IMR-90 (cell line): ENCODE data around the gene DNMT1. TPM values are rescaled to one million over a fixed set of nuclear protein-coding genes. Genes with fewer than 3 reads are reported as not detected.

Source experiments
- ATAC-seq: fragments of 200-7000 bp; cut with Tn5 transposase; 2 replicates; pipeline ENCODE4 v1.9.1; 2020; ENCODE audit warnings: low read depth, mild to moderate bottlenecking, moderate library complexity
- BruUV-seq: library from RNA; stranded (reverse); fragments of 400-500 nt; replicated peaks from 2 replicates; lab custom pipeline; 2021; lab: Mats Ljungman, UMichigan
- CTCF ChIA-PET: fragments of 300-600 bp; formaldehyde crosslinking; extraction: SDS; loops from one replicate; lab custom pipeline; 2021; ENCODE audit warnings: antibody characterized with exemption; lab: Yijun Ruan, JAX
- POLR2A ChIA-PET: fragments of 300-600 bp; sonication (Branson Sonifier 250); formaldehyde crosslinking; loops from one replicate; lab custom pipeline; 2022; ENCODE audit warnings: antibody characterized with exemption; ENCODE audit not compliant: unreplicated experiment; lab: Charles Lee
- DNase-seq: peaks from one replicate; pipeline ENCODE4 v3.0.0; 2013
- H2AFZ ChIP-seq: replicated peaks from 2 replicates; pipeline ENCODE3; 2013; ENCODE audit warnings: low read length, mild to moderate bottlenecking; ENCODE audit not compliant: poor library complexity
- H2AK5ac ChIP-seq: 2 replicates; pipeline ENCODE4 v1.6.1; 2013; ENCODE audit warnings: low read depth, low read length, inconsistent platforms
- H2AK9ac ChIP-seq: replicated peaks from 2 replicates; pipeline ENCODE3; 2013; ENCODE audit warnings: mild to moderate bottlenecking, low read depth, low read length, moderate library complexity; ENCODE audit not compliant: poor library complexity
- H2BK120ac ChIP-seq: 2 replicates; pipeline ENCODE4 v1.6.1; 2013; ENCODE audit warnings: low read depth, low read length, inconsistent platforms
- H2BK15ac ChIP-seq: 3 replicates; pipeline ENCODE4 v1.6.1; 2013; ENCODE audit warnings: low read depth, low read length, inconsistent platforms
- H2BK20ac ChIP-seq: 2 replicates; pipeline ENCODE4 v1.6.1; 2013; ENCODE audit warnings: low read depth, mild to moderate bottlenecking, inconsistent platforms, low read length, moderate library complexity
- H2BK5ac ChIP-seq: 2 replicates; pipeline ENCODE4 v1.6.1; 2013; ENCODE audit warnings: mild to moderate bottlenecking, low read depth, low read length, inconsistent platforms; ENCODE audit not compliant: poor library complexity, severe bottlenecking
- H3K14ac ChIP-seq: replicated peaks from 2 replicates; pipeline ENCODE4 v1.6.1; 2013; ENCODE audit warnings: low read depth, low read length, inconsistent platforms
- H3K18ac ChIP-seq: 2 replicates; pipeline ENCODE4 v1.6.1; 2013; ENCODE audit warnings: low read depth, low read length, control low read depth
- H3K23ac ChIP-seq: 2 replicates; pipeline ENCODE4 v1.6.1; 2013; ENCODE audit warnings: low read depth, low read length, inconsistent platforms
- H3K27ac ChIP-seq: 2 replicates; pipeline ENCODE4 v1.5.1; 2013; ENCODE audit warnings: mild to moderate bottlenecking, control low read depth, low read length; ENCODE audit not compliant: insufficient read depth
- H3K27me3 ChIP-seq: 2 replicates; pipeline ENCODE4 v1.6.1; 2013; ENCODE audit warnings: low read length; ENCODE audit not compliant: control insufficient read depth, insufficient read depth
- H3K36me3 ChIP-seq: 2 replicates; pipeline ENCODE4 v1.6.1; 2013; ENCODE audit warnings: low read length, mixed read lengths; ENCODE audit not compliant: control insufficient read depth, insufficient read depth
- H3K4ac ChIP-seq: 2 replicates; pipeline ENCODE4 v1.6.1; 2013; ENCODE audit warnings: low read depth, low read length, inconsistent platforms
- H3K4me1 ChIP-seq: 2 replicates; pipeline ENCODE4 v1.6.1; 2013; ENCODE audit warnings: low read length, mixed read lengths; ENCODE audit not compliant: control insufficient read depth, insufficient read depth
- H3K4me2 ChIP-seq: 2 replicates; pipeline ENCODE4 v1.6.1; 2013; ENCODE audit warnings: low read depth, mild to moderate bottlenecking, control low read depth, low read length, moderate library complexity
- H3K4me3 ChIP-seq: 2 replicates; pipeline ENCODE4 v1.5.1; 2013; ENCODE audit warnings: low read depth, mild to moderate bottlenecking, control low read depth, low read length, moderate library complexity; ENCODE audit not compliant: insufficient read depth
- H3K56ac ChIP-seq: 2 replicates; pipeline ENCODE4 v1.6.1; 2013; ENCODE audit warnings: low read length, inconsistent platforms; ENCODE audit not compliant: insufficient read depth; ENCODE audit errors: extremely low read depth
- H3K79me1 ChIP-seq, 2 experiments: 2 replicates each; pipeline ENCODE4 v1.6.1; 2013; ENCODE audit warnings: low read length in 2 of 2, inconsistent platforms in 1 of 2, low read depth in 1 of 2
- H3K9ac ChIP-seq: 2 replicates; pipeline ENCODE4 v1.6.1; 2013; ENCODE audit warnings: low read depth, low read length, control low read depth
- H3K9me1 ChIP-seq: 2 replicates; pipeline ENCODE4 v1.6.1; 2013; ENCODE audit warnings: low read length, inconsistent platforms; ENCODE audit not compliant: insufficient read depth
- H3K9me3 ChIP-seq: 2 replicates; pipeline ENCODE4 v1.6.1; 2013; ENCODE audit warnings: low read length; ENCODE audit not compliant: control insufficient read depth, insufficient read depth
- H4K20me1 ChIP-seq: 2 replicates; pipeline ENCODE4 v1.6.1; 2013; ENCODE audit warnings: low read length, inconsistent platforms; ENCODE audit not compliant: insufficient read depth
- H4K5ac ChIP-seq: 2 replicates; pipeline ENCODE4 v1.6.1; 2013; ENCODE audit warnings: mild to moderate bottlenecking, low read depth, low read length, control low read depth
- H4K8ac ChIP-seq, 2 experiments: 2 replicates each; pipeline ENCODE4 v1.6.1; 2013; ENCODE audit warnings: low read depth in 2 of 2, low read length in 2 of 2, control low read depth in 1 of 2, inconsistent platforms in 1 of 2
- H4K91ac ChIP-seq: 2 replicates; pipeline ENCODE4 v1.6.1; 2013; ENCODE audit warnings: low read depth, low read length, inconsistent platforms; ENCODE audit not compliant: insufficient read depth
- BHLHE40 ChIP-seq: fragments of 150-350 bp; IDR thresholded peaks from 2 replicates; pipeline ENCODE4 v1.6.1; 2016; ENCODE audit warnings: mild to moderate bottlenecking, low read depth, low read length
- CEBPB ChIP-seq: IDR thresholded peaks from 2 replicates; pipeline ENCODE4 v1.6.1; 2012; ENCODE audit warnings: low read depth, low read length, improper control_type of control experiment
- FOS ChIP-seq: fragments of 150-350 bp; IDR thresholded peaks from 2 replicates; pipeline ENCODE4 v1.6.1; 2016; ENCODE audit warnings: low read depth, low read length
- MAZ ChIP-seq: IDR thresholded peaks from 2 replicates; pipeline ENCODE4 v1.6.1; 2012; ENCODE audit warnings: low read depth, mild to moderate bottlenecking, low read length, improper control_type of control experiment, moderate library complexity, borderline replicate concordance
- MXI1 ChIP-seq: IDR thresholded peaks from 2 replicates; pipeline ENCODE4 v1.6.1; 2012; ENCODE audit warnings: low read depth, mild to moderate bottlenecking, low read length, moderate library complexity, borderline replicate concordance
- NFE2L2 ChIP-seq: fragments of 150-350 bp; IDR thresholded peaks from 2 replicates; pipeline ENCODE4 v1.6.1; 2016; ENCODE audit warnings: low read depth, mild to moderate bottlenecking, low read length
- RCOR1 ChIP-seq: IDR thresholded peaks from 2 replicates; pipeline ENCODE4 v1.6.1; 2012; ENCODE audit warnings: mild to moderate bottlenecking, low read length, improper control_type of control experiment; ENCODE audit not compliant: insufficient replicate concordance
- SMC3 ChIP-seq: fragments of 150-350 bp; IDR thresholded peaks from 2 replicates; pipeline ENCODE4 v1.6.1; 2016; ENCODE audit warnings: low read depth, mild to moderate bottlenecking, antibody characterized with exemption, low read length, moderate library complexity
- WGBS, 2 experiments: methylation state at CpG; one replicate each; pipeline versions ENCODE4 v1.1.5 to v1.1.7; 2013; ENCODE audit warnings: missing lambda C conversion rate in 2 of 2; ENCODE audit not compliant: insufficient read length in 1 of 2; ENCODE audit errors: extremely low coverage in 2 of 2; 5-methylcytosine and 5-hydroxymethylcytosine counted together
- dilution Hi-C: fragments of 300-500 bp; cut with HindIII; formaldehyde crosslinking; loops from one replicate; pipeline ENCODE4 v1.14.3; 2018; ENCODE audit warnings: low sequenced_read_pairs; ENCODE audit not compliant: unreplicated experiment
- in situ Hi-C: fragments of 300-500 bp; cut with MboI; formaldehyde crosslinking; loops from 3 replicates; pipeline ENCODE4 v1.14.3; 2019; ENCODE audit warnings: low sequenced_read_pairs, inconsistent platforms, mixed read lengths
- intact Hi-C: fragments of 100-400 bp; cut with micrococcal nuclease; formaldehyde crosslinking; loops from 2 replicates; pipeline ENCODE4 v1.10.0; 2022
- polyA plus RNA-seq, 3 experiments: library from polyadenylated mRNA; depleted of rRNA; stranded (reverse); fragments of >200 nt; gene quantifications; 2 replicates each; pipeline ENCODE4 v1.2.3, GENCODE V29; 2012; ENCODE audit warnings: low replicate concordance in 1 of 3
- total RNA-seq: library from RNA; depleted of rRNA; stranded (reverse); fragments of >200 nt; gene quantifications from 2 replicates; pipeline ENCODE4 v1.2.3, GENCODE V29; 2012
- TF ChIP-seq, protein P1 (sequence below): fragments of 150-350 bp; IDR thresholded peaks from 2 replicates; pipeline ENCODE4 v1.6.1; 2017; ENCODE audit warnings: mild to moderate bottlenecking, antibody characterized with exemption, low read length, low read depth
- TF ChIP-seq, protein P2 (sequence below): conservative IDR thresholded peaks from 2 replicates; pipeline ENCODE4 v1.5.1; 2012; ENCODE audit warnings: mild to moderate bottlenecking, low read depth, low read length, improper control_type of control experiment

DNMT1 gene
- total and polyA plus RNA-seq, 2 of the 4 experiments (the other 2 are of a cell fraction), result 26.2 to 83.6 TPM

DNA sequence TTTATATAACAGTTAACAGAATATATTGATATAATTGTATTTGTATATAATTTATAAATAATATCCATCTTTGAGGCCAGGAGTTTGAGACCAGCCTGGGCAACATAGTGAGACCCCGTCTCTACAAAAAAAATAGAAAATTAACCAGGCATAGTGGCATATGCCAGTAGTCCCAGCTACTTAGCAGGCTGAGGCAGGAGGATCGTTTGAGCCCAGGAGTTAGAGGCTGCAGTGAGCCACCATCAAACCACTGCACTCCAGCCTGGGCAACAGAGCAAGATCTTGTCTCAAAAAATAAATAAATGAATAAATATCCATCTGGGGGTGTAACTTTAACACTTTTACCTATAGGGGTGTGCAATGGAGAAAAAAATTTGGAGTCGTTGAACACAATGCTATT, 110.0 kb downstream of the DNMT1 start:
- H4K5ac ChIP-seq, result no peak overlapping the region
- no TSS peak for BruUV-seq
- no peak overlapping the region for H2AFZ ChIP-seq
- no peak overlapping the region for H4K8ac ChIP-seq
- no peak overlapping the region for H3K4ac ChIP-seq
- no peak overlapping the region for H3K18ac ChIP-seq
- in situ Hi-C loops, result no loop called here
- H3K4me1 ChIP-seq, result no peaks in the 10 kb centered on the region
- no peak overlapping the region for H3K9ac ChIP-seq
- no peak overlapping the region for H3K56ac ChIP-seq
- H3K4me2 ChIP-seq, result no peak overlapping the region
- H3K36me3 ChIP-seq, result peaks cover 9% of the 10 kb centered on the region; the same call in 1 of the 2 replicates
- H4K91ac ChIP-seq, result no peak overlapping the region
- peaks cover 10% of the 10 kb centered on the region; the same call in 1 of the 2 replicates for H3K9me1 ChIP-seq
- H2AK9ac ChIP-seq, result no peak overlapping the region
- H3K27ac ChIP-seq, result no peak overlapping the region
- H4K20me1 ChIP-seq, result no peaks in the 10 kb centered on the region
- no peak overlapping the region for H2BK20ac ChIP-seq
- no peak overlapping the region for H3K14ac ChIP-seq
- H2AK5ac ChIP-seq, result no peak overlapping the region
- no CpG with 5 or more reads among the region's 3 CpGs for WGBS, 2 experiments
- intact Hi-C loops, result no loop called here
- H2BK5ac ChIP-seq, result no peak overlapping the region
- CTCF ChIA-PET, result no interaction called here
- peaks cover 3 to 24% of the 10 kb centered on the region in 2 experiments; a peak in 3 of 4 replicates for H3K79me1 ChIP-seq
- peaks cover 4% of the 10 kb centered on the region; the same call in 1 of the 2 replicates for H3K27me3 ChIP-seq
- DNase-seq, result no peak
- TF ChIP-seq, protein P1, sequence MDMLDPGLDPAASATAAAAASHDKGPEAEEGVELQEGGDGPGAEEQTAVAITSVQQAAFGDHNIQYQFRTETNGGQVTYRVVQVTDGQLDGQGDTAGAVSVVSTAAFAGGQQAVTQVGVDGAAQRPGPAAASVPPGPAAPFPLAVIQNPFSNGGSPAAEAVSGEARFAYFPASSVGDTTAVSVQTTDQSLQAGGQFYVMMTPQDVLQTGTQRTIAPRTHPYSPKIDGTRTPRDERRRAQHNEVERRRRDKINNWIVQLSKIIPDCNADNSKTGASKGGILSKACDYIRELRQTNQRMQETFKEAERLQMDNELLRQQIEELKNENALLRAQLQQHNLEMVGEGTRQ, result no peak
- TF ChIP-seq, protein P2, sequence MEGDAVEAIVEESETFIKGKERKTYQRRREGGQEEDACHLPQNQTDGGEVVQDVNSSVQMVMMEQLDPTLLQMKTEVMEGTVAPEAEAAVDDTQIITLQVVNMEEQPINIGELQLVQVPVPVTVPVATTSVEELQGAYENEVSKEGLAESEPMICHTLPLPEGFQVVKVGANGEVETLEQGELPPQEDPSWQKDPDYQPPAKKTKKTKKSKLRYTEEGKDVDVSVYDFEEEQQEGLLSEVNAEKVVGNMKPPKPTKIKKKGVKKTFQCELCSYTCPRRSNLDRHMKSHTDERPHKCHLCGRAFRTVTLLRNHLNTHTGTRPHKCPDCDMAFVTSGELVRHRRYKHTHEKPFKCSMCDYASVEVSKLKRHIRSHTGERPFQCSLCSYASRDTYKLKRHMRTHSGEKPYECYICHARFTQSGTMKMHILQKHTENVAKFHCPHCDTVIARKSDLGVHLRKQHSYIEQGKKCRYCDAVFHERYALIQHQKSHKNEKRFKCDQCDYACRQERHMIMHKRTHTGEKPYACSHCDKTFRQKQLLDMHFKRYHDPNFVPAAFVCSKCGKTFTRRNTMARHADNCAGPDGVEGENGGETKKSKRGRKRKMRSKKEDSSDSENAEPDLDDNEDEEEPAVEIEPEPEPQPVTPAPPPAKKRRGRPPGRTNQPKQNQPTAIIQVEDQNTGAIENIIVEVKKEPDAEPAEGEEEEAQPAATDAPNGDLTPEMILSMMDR, result no peak
- TF ChIP-seq MAZ (no peak), MXI1 (no peak), NFE2L2 (no peak), RCOR1 (no peak), SMC3 (no peak), CEBPB (no peak), FOS (no peak), BHLHE40 (no peak)
- dilution Hi-C loops, result no loop called here
- POLR2A ChIA-PET, result no interaction called here
- ATAC-seq, result no peak
- H3K9me3 ChIP-seq, result no peaks in the 10 kb centered on the region
- H3K4me3 ChIP-seq, result no peak overlapping the region
- no peak overlapping the region for H3K23ac ChIP-seq
- no peak overlapping the region for H2BK120ac ChIP-seq
- H2BK15ac ChIP-seq, result no peak overlapping the region
